H1 (cell line): ENCODE results near the gene STAMBPL1. TPM values are rescaled to one million over a fixed set of nuclear protein-coding genes. Genes with fewer than 3 reads are reported as not detected.

Experiments used
- RAD21 ChIP-seq, 2 experiments: IDR thresholded peaks in 1 of 2; conservative IDR thresholded peaks in 1 of 2; 2 replicates each; pipeline ENCODE4 v1.6.1; 2011; ENCODE audit warnings: low read depth in 2 of 2, low read length in 2 of 2, improper control_type of control experiment in 1 of 2, inconsistent platforms in 1 of 2, mild to moderate bottlenecking in 1 of 2, moderate library complexity in 1 of 2
- polyA plus RNA-seq, 7 experiments: library from polyadenylated mRNA; depleted of rRNA in 3 of 7; stranded (reverse) in 5 of 7; unstranded in 2 of 7; fragments of >200 nt in 5 of 7; fragments of 200-250 nt in 2 of 7; gene quantifications; 1 replicate in 5 of 7; 2 replicates in 1 of 7; 4 replicates in 1 of 7; pipeline versions ENCODE4 v1.2.1 to v1.2.3, GENCODE V29; 2011 to 2013; ENCODE audit warnings: missing spikeins in 2 of 7, mixed read lengths in 2 of 7
- total RNA-seq: library from RNA; stranded (reverse); fragmentation: NEBNext Ultra II Directional; extraction: Animal tissue kit (Norgen Biotek cat#: 25700); gene quantifications from 2 replicates; pipeline ENCODE4 v1.2.1, GENCODE V29; 2021

The STAMBPL1 gene
- total and polyA plus RNA-seq, 2 of the 8 experiments (the other 6 are each of a cell fraction or from before 2014, with no cell fraction given), result 5.5 TPM

DNA sequence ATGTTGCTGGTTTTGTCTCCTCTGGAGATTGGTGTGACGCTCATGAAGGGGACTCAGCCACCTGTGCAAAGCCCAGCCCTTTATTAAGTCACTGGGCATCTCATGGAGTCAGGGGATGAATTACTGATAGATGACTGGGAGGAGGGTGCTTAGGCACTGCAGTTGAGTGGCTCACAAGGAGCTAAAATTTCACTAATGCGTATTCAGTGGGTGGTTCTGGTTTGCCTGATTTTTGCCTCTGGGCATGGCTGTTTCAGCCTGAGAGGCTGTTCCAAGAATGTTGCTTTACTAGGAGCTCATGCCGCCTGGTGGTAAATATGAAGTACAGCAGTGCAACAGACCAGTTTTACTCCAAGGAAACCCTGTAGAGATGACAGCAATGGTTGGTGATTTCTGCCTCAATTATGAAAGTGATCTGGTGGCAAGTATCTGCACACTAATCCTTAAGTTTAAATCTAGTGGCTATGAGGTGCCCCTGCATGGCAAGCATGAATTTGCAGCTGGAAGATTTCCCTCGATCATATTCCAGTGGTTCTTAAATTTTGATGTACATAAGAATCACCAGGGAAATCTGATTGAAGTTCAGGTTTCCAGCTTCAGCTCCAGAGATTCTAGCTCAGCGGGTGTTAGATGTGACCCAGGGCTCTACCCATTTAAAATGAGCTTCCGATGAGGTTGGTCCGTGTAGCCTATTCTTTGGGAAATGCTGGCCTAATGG is 52.7 kb downstream of the STAMBPL1 start (continued):
- TF ChIP-seq RAD21 (IDR thresholded peaks at IDR 0.05 in 1 of 2, conservative IDR thresholded peaks at IDR 0.05 in 1 of 2; ENCODE audit: low read depth in 2 of 2, low read length in 2 of 2), result peak; percentile 86 to 90
